GM19395 (cell line): ENCODE measurements around the gene PTPRF.

Experiments
- ATAC-seq: cut with Tn5 transposase; IDR thresholded peaks from one replicate; pipeline ENCODE4 v1.9.1; 2021; ENCODE audit warnings: mild to moderate bottlenecking, moderate library complexity; ENCODE audit not compliant: unreplicated experiment

Gene PTPRF

GRCh38 chr1:43655953-43656352, 125.3 kb downstream of the PTPRF start:
- ATAC-seq, result no peak

- no peak for ATAC-seq
Measured at GRCh38 chr1:43659212-43660166, 128.8 kb downstream of the PTPRF start.

GRCh38 chr1:43660355-43660754, 129.7 kb downstream of the PTPRF start:
- no peak for ATAC-seq

- no peak for ATAC-seq
Measured at GRCh38 chr1:43664369-43664768, 133.7 kb downstream of the PTPRF start.

- no peak for ATAC-seq
Measured at GRCh38 chr1:43666608-43667007, 135.9 kb downstream of the PTPRF start.

GRCh38 chr1:43668956-43669355, 138.3 kb downstream of the PTPRF start:
- no peak for ATAC-seq

GRCh38 chr1:43669878-43670277, 139.2 kb downstream of the PTPRF start:
- no peak for ATAC-seq

- ATAC-seq, result no peak
Measured at GRCh38 chr1:43671193-43671592, 140.5 kb downstream of the PTPRF start.

GRCh38 chr1:43671626-43672330, 141.1 kb downstream of the PTPRF start:
- ATAC-seq, result no peak

- ATAC-seq, result no peak
Measured at GRCh38 chr1:43673261-43673660, 142.6 kb downstream of the PTPRF start.
